Measurements from ENCODE around the gene FOXJ1.

FOXJ1 gene

DNA sequence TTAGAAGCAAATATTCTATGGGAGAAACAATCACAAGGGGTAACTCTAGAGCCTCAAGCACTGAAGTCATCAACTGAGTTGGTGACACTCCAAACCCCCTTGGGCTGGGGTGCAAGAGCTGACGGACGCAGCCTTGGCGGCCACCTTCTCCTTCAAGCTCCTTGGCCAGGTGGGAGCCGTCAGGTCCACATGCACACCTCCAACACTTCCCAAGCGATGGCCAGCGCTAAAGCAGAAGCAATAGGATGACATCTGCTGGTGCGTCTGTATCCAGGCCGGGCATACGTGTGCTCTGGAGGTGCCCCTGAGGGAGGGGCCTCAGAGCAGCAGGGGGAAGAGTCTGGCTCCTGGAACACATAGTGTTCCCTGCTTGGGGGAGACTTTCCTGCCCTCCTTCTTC lies 12.2 kb upstream of the FOXJ1 start:
- no peaks in the 10 kb centered on the region for H3K9me3 ChIP-seq (ENCODE audit: control insufficient read depth, insufficient read depth, low read depth, low read length)
- peaks cover 0 to 59% of the 10 kb centered on the region in 2 experiments; a peak in 2 of 3 replicates for H3K36me3 ChIP-seq (ENCODE audit: control insufficient read depth in 2 of 2, insufficient read depth in 1 of 2, low read length in 2 of 2)
- no peak overlapping the region for H3K27ac ChIP-seq (ENCODE audit: extremely low read depth, low read depth, low read length)
- TF ChIP-seq, protein P1, sequence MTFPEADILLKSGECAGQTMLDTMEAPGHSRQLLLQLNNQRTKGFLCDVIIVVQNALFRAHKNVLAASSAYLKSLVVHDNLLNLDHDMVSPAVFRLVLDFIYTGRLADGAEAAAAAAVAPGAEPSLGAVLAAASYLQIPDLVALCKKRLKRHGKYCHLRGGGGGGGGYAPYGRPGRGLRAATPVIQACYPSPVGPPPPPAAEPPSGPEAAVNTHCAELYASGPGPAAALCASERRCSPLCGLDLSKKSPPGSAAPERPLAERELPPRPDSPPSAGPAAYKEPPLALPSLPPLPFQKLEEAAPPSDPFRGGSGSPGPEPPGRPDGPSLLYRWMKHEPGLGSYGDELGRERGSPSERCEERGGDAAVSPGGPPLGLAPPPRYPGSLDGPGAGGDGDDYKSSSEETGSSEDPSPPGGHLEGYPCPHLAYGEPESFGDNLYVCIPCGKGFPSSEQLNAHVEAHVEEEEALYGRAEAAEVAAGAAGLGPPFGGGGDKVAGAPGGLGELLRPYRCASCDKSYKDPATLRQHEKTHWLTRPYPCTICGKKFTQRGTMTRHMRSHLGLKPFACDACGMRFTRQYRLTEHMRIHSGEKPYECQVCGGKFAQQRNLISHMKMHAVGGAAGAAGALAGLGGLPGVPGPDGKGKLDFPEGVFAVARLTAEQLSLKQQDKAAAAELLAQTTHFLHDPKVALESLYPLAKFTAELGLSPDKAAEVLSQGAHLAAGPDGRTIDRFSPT (tag by site-specific recombination; IDR thresholded peaks at IDR 0.05): no peak
- no peak for TF ChIP-seq ZNF350 (tag by site-specific recombination; IDR thresholded peaks at IDR 0.05)
- ChIA-PET CTCF (interaction anchor here (0.6 to 5.4 kb wide), 12 partner anchors 13 to 353 kb away, joined by 3 to 30 read pairs (median 3); no protein-coding TSS in a partner anchor), POLR2A (no interaction called here)
- no peak overlapping the region for H3K4me3 ChIP-seq (ENCODE audit: low read depth, low read length)
- no peaks in the 10 kb centered on the region for H3K4me1 ChIP-seq (ENCODE audit: control insufficient read depth, insufficient read depth, low read length)

DNA sequence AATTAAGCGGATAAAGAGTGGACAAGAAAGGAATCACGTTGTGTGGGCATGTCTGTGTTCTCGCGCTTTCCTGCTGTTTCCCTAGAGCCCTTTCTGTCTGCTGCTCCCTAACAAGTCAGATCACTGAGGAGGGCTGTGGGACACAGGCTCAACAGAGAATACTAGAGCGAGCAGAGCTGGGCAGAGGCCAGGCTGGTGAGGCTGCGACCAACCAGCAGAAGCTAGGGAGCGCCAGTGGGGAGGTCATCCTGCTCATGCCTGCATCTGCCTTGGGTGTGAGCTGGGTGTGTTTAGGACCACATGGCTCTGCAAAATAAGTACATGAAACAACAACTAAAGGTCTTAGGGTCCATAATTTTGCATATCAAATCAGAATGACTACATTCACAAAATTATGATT lies 11.5 kb upstream of the FOXJ1 start:
- H3K4me1 ChIP-seq (ENCODE audit: control insufficient read depth, insufficient read depth, low read length): no peaks in the 10 kb centered on the region
- no peak for TF ChIP-seq KLF8 (tag by site-specific recombination; IDR thresholded peaks at IDR 0.05)
- TF ChIP-seq, protein P2, sequence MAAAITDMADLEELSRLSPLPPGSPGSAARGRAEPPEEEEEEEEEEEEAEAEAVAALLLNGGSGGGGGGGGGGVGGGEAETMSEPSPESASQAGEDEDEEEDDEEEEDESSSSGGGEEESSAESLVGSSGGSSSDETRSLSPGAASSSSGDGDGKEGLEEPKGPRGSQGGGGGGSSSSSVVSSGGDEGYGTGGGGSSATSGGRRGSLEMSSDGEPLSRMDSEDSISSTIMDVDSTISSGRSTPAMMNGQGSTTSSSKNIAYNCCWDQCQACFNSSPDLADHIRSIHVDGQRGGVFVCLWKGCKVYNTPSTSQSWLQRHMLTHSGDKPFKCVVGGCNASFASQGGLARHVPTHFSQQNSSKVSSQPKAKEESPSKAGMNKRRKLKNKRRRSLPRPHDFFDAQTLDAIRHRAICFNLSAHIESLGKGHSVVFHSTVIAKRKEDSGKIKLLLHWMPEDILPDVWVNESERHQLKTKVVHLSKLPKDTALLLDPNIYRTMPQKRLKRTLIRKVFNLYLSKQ (tag by site-specific recombination; IDR thresholded peaks at IDR 0.05; ENCODE audit: borderline replicate concordance): no peak
- TF ChIP-seq ZFP69B (tag by site-specific recombination; IDR thresholded peaks at IDR 0.05): no peak
- TF ChIP-seq, protein P3, sequence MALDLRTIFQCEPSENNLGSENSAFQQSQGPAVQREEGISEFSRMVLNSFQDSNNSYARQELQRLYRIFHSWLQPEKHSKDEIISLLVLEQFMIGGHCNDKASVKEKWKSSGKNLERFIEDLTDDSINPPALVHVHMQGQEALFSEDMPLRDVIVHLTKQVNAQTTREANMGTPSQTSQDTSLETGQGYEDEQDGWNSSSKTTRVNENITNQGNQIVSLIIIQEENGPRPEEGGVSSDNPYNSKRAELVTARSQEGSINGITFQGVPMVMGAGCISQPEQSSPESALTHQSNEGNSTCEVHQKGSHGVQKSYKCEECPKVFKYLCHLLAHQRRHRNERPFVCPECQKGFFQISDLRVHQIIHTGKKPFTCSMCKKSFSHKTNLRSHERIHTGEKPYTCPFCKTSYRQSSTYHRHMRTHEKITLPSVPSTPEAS (tag by site-specific recombination; IDR thresholded peaks at IDR 0.05): no peak
- no peak for TF ChIP-seq MYNN (tag by site-specific recombination; IDR thresholded peaks at IDR 0.05; ENCODE audit: borderline replicate concordance)
- TF ChIP-seq ZIC2 (tag by site-specific recombination; IDR thresholded peaks at IDR 0.05): no peak
- POLR2A ChIA-PET: no interaction called here
- no peak overlapping the region for H3K27ac ChIP-seq (ENCODE audit: extremely low read depth, low read depth, low read length)
- CTCF ChIA-PET: interaction anchor here (0.6 to 5.4 kb wide), 13 partner anchors 14 to 353 kb away, joined by 3 to 30 read pairs (median 3); no protein-coding TSS in a partner anchor
- no peak overlapping the region for H3K4me3 ChIP-seq (ENCODE audit: low read depth, low read length)
- H3K9me3 ChIP-seq (ENCODE audit: control insufficient read depth, insufficient read depth, low read depth, low read length): no peaks in the 10 kb centered on the region
- H3K36me3 ChIP-seq (ENCODE audit: control insufficient read depth in 2 of 2, insufficient read depth in 1 of 2, low read length in 2 of 2): peaks cover 0 to 53% of the 10 kb centered on the region in 2 experiments; a peak in 2 of 3 replicates

DNA sequence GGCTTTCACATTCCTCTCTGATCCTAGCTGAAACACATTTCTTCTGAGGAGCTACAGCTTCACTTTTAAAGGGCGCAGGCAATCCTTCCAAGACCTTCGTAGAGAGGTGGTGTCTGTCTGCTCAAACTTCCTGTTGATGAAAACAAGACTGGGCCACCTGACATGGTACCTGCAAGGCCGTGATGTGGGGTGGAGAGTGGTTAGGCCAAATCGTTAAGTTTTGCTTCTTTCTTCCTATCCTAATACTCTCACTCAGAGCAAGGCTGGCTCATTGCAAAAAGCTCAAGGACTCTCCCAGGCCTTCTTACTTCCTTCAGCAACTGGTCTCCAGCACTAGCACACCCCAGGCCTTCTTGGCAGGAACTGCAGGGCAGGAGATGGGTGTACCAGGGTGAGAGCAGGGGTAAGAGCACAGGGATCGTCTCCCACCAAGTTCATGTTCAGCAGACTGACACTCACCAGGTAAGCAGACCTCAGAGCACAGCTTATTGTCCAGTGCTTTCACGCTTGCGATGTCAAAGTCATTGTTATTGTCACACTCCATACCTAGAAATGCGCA lies 10.9 kb upstream of the FOXJ1 start:
- POLR2A ChIA-PET: interaction anchor here (1.2 kb wide), 1 partner anchor 19 kb away, joined by 4 read pairs; no protein-coding TSS in a partner anchor
- Histone ChIP-seq H3K36me3 (ENCODE audit: control insufficient read depth in 2 of 2, insufficient read depth in 1 of 2, low read length in 2 of 2) (peaks cover 0 to 50% of the 10 kb centered on the region in 2 experiments; a peak in 2 of 3 replicates), H3K9me3 (ENCODE audit: control insufficient read depth, insufficient read depth, low read depth, low read length) (no peaks in the 10 kb centered on the region), H3K4me3 (ENCODE audit: low read depth, low read length) (no peak overlapping the region), H3K4me1 (ENCODE audit: control insufficient read depth, insufficient read depth, low read length) (no peaks in the 10 kb centered on the region), H3K27ac (ENCODE audit: extremely low read depth, low read depth, low read length) (no peak overlapping the region)
- TF ChIP-seq ZNF624 (tag by site-specific recombination; IDR thresholded peaks at IDR 0.05) (no peak), ZNF391 (tag by site-specific recombination; IDR thresholded peaks at IDR 0.05; ENCODE audit: borderline replicate concordance, low read depth) (no peak)
- TF ChIP-seq, protein P4, sequence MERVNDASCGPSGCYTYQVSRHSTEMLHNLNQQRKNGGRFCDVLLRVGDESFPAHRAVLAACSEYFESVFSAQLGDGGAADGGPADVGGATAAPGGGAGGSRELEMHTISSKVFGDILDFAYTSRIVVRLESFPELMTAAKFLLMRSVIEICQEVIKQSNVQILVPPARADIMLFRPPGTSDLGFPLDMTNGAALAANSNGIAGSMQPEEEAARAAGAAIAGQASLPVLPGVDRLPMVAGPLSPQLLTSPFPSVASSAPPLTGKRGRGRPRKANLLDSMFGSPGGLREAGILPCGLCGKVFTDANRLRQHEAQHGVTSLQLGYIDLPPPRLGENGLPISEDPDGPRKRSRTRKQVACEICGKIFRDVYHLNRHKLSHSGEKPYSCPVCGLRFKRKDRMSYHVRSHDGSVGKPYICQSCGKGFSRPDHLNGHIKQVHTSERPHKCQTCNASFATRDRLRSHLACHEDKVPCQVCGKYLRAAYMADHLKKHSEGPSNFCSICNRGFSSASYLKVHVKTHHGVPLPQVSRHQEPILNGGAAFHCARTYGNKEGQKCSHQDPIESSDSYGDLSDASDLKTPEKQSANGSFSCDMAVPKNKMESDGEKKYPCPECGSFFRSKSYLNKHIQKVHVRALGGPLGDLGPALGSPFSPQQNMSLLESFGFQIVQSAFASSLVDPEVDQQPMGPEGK (tag by site-specific recombination; IDR thresholded peaks at IDR 0.05): no peak
- CTCF ChIA-PET: interaction anchor here (0.6 to 5.4 kb wide), 9 partner anchors 17 to 257 kb away, joined by 3 to 30 read pairs (median 3); no protein-coding TSS in a partner anchor

Data from HEK293 (cell line).